ENCODE results near the gene TNFRSF13B. TPM values are rescaled to one million over a fixed set of nuclear protein-coding genes. Genes with fewer than 3 reads are reported as not detected.
"Not testable (repeated sequence)": the region's sequence is repeated elsewhere in the genome, so short reads cannot be mapped to it uniquely, and the experiment has no call there.

The TNFRSF13B gene
- total and polyA plus RNA-seq, 2 donors, result 0.10 TPM; not detected in 1

DNA sequence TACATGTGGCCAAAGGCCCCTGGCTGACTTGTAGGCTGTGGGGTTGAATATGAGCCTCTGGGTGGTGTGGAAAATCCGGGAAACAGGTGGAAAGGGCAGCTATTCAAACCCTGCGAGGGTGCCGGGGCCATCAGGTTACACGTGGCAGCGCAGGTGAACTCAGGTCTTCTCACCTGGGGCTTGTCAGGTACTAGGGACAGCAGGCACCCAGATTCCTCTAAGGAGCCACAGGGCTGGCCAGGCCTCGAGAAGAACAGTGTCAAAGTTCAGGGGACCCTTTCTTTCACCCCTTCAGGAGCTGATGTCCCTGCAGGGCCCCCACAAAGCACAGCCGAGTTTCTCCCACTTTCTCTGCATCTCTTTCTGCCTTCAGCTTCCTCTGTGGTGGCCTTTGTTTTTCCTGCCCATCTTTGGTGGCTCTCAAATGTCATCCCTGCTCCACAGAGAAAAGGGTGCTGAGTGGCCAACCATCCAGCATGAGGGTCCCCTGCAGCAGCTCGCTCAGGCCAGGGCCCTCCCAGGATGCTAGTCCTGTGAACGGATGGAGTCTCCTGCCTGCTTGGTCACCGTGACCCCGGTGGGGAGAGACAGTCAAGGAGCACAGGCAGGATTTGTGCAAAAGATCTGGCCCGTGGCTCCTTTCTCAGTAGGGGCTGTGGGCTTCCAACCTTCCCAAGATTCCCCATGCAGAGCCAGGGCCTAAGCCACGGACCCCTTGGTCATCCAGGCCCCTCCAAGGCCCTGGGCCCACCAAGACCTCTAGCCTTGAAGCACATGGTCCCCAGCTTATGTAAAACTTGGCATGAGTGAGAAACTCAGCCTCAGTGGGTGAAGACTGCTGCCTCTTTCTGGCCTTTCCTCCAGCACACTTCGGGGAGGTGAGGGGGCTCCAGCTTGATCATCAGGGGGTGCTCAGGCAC lies 42.2 kb upstream of the TNFRSF13B start:
- not testable (repeated sequence) for H3K4me1 ChIP-seq (ENCODE audit: insufficient read depth); H3K4me3 ChIP-seq (ENCODE audit: low read depth, low read length); H3K36me3 ChIP-seq (ENCODE audit: insufficient read depth); DNase-seq (ENCODE audit: extremely low spot score); H3K27ac ChIP-seq (ENCODE audit: low read depth)
- 88% methylated on average over 14 of the region's 14 CpGs for WGBS

DNA sequence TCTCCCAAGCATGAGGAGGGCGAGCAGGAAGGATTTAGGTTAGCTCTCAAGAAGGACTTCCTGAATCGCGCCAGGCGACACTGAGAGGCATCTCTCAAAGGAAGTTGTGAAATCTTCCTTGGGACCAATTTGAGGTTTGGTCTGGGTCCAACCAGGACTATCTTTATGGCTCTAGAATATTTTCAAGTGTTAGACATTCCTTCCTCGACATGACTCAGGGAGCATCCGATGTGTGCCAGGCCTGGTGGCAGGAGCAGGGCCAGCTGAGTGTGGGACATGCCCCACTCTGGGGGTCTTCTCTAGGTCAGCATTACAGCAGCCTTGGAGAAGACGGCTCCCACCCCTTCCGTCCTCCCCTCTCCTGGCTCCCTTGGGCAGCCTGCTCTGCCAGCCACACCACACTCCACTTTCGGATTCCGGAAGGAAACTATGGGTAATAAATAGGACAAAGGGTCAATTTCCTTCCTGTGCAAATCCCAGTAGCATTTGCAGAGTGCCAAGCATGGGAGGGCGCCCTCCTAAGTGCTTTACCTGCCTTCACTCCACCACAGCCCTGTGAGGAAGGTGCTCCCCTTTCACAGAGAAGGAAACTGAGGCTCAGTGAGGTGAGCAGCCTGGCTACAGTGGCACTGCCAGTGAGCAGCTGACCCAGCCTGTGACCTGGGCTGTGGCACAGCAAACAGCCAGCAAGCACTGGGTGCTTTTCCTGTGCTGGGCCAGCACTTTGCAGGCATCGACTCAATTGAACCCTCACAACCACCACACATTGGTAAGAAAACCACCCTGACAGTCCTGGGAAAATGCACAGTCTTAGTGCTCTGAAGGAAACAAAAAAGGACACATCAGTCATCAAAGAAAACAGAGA lies 39.4 kb upstream of the TNFRSF13B start:
- not testable (repeated sequence) for H3K36me3 ChIP-seq (ENCODE audit: insufficient read depth); H3K4me3 ChIP-seq (ENCODE audit: low read depth, low read length); H3K27ac ChIP-seq (ENCODE audit: low read depth); H3K4me1 ChIP-seq (ENCODE audit: insufficient read depth); DNase-seq (ENCODE audit: extremely low spot score)
- WGBS, result 34% methylated on average over 6 of the region's 12 CpGs

DNA sequence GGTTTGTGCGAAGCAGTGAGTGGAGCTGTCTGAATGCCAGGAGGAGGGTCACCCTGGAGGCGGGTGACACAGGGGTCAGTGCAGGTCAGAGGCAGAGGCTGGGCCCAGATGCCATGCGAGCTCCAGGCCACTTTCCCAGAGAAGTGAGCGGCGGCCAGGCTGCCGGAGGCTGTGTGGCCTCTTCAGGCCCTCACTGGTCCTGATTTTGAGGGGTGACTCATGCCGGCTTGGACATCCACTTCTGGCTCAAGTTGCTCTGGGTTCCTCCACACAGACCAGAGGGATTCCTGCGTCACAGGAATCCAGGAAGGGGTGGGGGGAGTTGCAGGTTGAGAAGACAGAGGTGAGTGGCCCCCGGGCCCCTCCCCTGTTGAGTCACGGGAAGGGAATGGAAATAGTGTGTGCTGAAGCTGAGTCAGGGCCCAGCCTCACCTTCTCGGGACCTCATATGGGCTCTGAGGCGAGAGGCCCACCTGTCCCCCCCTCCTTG lies 38.7 kb upstream of the TNFRSF13B start:
- not testable (repeated sequence) for H3K4me3 ChIP-seq (ENCODE audit: low read depth, low read length); H3K36me3 ChIP-seq (ENCODE audit: insufficient read depth); DNase-seq (ENCODE audit: extremely low spot score); H3K4me1 ChIP-seq (ENCODE audit: insufficient read depth); H3K27ac ChIP-seq (ENCODE audit: low read depth)
- WGBS, result 48% methylated on average over 5 of the region's 12 CpGs

DNA sequence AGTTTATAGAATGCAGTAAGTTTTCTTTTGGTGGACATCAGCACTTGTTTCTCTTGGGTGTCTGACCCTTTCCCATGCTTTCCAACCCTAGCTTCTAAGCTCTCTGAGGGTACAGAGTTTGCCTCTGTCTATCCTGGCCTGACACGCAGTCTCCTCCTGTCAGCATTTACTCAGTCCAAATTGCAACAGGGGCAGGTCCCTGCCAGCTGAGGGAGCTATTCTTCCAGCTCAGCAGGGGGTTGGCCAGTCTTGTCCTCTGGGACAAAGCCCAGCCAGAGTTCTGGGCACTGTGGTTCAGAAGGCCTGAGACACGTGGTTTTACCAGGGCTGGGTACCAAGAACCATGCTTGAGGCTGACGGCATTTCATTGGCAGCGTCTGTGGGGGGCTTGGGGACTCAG lies 38.1 kb upstream of the TNFRSF13B start:
- H3K4me1 ChIP-seq (ENCODE audit: insufficient read depth); H3K36me3 ChIP-seq (ENCODE audit: insufficient read depth); H3K27ac ChIP-seq (ENCODE audit: low read depth); DNase-seq (ENCODE audit: extremely low spot score); H3K4me3 ChIP-seq (ENCODE audit: low read depth, low read length): not testable (repeated sequence)
- WGBS, result 80% methylated on average over 1 of the region's 4 CpGs

DNA sequence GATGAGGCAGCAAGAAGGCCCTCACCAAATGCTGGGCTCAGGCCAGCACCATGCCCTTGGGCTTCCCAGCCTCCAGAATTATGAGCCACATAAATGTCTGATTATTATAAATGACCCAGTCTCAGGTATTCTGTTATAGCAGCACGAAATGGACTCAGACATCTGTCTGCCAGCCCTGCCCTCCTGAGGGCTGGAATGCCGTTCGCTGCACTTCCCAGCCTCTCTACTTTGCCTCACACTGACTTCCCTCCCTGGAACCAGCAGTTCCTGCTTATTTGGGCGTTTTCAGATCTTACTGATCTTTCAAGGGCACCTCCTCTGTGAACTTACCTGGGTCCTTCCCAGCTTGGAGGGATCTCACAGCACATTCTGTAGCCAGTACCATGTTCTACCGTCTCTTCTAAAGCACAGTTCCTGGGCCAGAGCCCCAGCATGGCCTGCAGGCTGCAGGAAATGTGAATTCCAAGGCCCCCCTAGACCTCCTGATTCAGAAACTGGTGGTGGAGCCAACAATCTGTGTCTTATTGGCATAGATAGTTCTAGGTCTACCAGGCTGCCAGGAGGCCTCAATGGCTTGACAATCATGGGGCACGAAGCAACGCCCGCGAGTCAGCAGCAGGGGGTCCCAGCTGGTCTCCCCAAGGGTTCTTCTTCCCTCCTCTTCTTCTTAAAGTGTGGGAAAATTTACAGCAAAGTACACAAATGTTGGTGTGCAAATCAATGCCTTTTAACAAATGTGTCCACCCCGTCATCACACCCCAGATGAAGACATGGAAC lies 36.9 kb upstream of the TNFRSF13B start:
- not testable (repeated sequence) for DNase-seq (ENCODE audit: extremely low spot score)

DNA sequence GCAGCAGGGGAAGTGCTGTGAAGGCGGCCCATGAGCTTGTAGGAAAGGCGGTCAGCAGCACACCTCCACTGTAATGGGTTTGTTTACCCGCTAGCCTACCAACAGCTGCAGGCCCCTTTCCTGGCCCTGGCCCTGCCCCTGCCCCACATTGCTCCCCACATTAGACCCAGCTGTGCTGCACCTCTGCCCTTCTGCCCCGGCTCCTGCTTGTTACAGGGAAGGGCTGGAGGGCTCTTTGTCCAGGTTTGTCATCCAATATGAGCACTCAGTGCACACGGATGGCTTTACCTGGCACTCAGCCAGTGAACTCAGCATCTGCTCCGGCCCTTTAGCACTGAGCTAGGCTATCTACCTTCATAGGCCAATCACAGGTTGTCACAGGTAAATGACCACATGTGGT lies 36.0 kb upstream of the TNFRSF13B start:
- not testable (repeated sequence) for H3K4me1 ChIP-seq (ENCODE audit: insufficient read depth); H3K4me3 ChIP-seq (ENCODE audit: low read depth, low read length); DNase-seq (ENCODE audit: extremely low spot score); H3K27ac ChIP-seq (ENCODE audit: low read depth); H3K36me3 ChIP-seq (ENCODE audit: insufficient read depth)
- 79% methylated on average over 3 of the region's 6 CpGs for WGBS

More for the DNA sequence above, 36.9 kb upstream of the TNFRSF13B start:
- not testable (repeated sequence) for H3K27ac ChIP-seq (ENCODE audit: low read depth); H3K36me3 ChIP-seq (ENCODE audit: insufficient read depth); H3K4me3 ChIP-seq (ENCODE audit: low read depth, low read length); H3K4me1 ChIP-seq (ENCODE audit: insufficient read depth)
- WGBS, result 89% methylated on average over 10 of the region's 10 CpGs

DNA sequence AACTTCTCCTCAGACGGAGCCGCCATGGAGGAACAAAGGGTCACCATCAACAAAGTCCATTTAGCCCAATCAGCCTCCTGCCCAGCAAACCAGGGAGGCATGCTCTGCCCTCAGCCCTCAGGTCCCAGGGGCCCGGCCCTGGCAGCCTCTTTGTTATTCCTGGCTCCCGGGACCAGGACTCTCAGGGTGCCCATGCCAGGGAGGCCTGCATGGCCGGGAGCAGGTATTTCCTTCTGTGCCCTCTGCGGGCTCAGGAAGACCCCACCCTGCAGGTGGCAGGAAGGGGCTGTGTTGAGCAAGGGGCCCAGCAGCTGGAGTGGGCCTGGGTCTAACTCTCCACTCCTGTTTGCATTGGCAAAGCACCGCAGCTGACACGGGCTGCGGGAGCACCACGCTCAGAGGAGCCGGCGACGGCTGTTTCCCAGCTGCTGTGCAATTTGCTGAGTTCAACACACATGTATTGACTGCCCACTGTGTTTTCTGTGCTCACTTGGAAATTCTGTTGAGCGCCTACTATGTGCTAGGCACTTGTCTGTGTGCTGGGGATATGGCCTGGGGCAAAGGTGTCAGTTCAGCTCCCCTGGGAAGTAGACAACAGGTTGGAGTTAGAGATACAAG lies 33.2 kb upstream of the TNFRSF13B start:
- not testable (repeated sequence) for DNase-seq (ENCODE audit: extremely low spot score)

DNA sequence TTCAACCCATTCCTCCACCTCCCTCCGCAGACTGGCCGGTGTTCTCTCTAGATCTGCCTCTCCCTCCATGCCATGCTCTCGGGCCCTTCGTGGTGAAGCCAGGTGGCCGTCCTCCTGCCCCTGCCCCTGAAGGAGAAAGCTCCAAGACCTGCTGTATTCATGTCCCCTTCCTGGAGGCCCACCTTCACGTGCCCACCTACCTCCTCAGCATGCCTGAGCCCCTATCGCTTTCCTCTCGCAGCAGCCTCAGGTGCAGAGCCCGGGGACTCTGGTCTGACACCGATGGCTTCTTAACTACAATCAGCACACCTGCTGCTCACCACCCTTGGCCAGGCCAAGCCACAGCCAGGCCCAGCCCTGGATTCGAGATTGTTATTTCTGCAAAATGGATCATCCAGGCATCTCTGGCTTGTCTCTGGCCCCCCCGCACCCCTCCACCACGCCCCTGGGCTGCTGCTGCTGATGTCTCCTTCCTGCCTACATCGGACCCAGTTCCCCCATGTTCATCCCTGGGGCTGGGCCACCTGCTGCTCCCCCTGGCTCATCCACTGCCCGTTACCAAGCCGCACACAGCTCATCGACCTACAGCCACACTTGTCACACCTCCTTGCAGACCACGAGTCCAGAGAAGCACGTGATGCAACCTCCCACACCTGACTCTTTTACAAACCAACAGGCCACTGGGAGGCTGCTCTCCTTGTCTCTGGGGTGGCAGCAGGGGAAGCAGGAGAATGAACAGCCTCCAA lies 32.5 kb upstream of the TNFRSF13B start:
- WGBS, result 87% methylated on average over 19 of the region's 19 CpGs
- H3K4me3 ChIP-seq (ENCODE audit: low read depth, low read length), result no peak overlapping the region
- no peak overlapping the region for H3K27ac ChIP-seq (ENCODE audit: low read depth)
- no peak for DNase-seq (ENCODE audit: extremely low spot score)
- H3K4me1 ChIP-seq (ENCODE audit: insufficient read depth), result no peaks in the 10 kb centered on the region
- H3K36me3 ChIP-seq (ENCODE audit: insufficient read depth), result no peaks in the 10 kb centered on the region

More for the DNA sequence above, 33.2 kb upstream of the TNFRSF13B start:
- H3K4me3 ChIP-seq (ENCODE audit: low read depth, low read length); H3K36me3 ChIP-seq (ENCODE audit: insufficient read depth); H3K4me1 ChIP-seq (ENCODE audit: insufficient read depth); H3K27ac ChIP-seq (ENCODE audit: low read depth): not testable (repeated sequence)
- 79% methylated on average over 13 of the region's 14 CpGs for WGBS

DNA sequence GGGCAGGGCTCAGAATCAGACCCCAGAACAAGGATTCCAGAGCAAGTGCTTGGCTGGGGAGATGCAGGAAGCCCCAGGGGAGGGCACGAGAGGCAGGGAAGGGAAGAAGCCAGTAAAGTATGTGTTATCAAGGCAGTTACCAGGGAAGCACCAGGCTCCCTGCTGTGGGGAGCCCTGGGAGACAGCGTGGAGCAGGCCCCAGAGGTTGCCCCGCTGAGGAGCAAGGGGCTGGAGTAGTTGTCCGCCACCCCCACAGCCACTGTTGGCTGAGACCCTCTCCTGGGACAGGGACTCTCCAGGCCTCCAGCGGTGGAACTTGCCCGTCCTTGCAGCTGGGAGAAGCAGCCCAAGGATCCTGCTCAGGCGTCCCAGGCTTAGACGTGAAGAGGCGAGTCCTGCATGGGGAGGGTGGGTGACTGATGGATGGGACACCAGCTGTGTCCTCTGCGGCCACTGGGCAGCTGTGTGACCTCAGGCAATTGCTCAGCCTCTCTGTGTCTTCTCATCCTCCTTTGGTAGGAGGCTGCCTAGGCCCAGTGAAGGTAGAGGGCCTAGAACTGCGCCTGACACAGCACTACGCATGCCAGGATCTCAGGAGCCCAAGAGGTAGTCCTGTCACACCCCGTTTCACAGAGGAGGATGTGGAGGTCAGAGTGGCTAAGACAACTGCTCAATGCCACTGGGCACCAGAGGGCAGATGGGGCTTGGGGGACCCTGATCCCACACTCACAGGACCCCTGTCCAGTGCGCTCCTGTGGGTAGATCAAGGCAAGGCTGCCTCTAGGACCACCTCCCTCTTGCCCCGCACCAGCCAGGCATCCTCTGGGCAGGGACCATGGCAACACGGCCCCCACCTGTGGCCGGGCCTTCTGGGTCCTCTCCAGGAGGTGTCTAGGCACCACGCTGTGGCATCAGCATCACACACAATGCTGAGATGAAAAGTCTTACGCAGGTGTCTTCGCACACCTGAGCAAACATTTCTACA lies 31.1 kb upstream of the TNFRSF13B start:
- DNase-seq (ENCODE audit: extremely low spot score); H3K27ac ChIP-seq (ENCODE audit: low read depth); H3K4me3 ChIP-seq (ENCODE audit: low read depth, low read length); H3K4me1 ChIP-seq (ENCODE audit: insufficient read depth); H3K36me3 ChIP-seq (ENCODE audit: insufficient read depth): not testable (repeated sequence)
- WGBS, result 91% methylated on average over 20 of the region's 20 CpGs

DNA sequence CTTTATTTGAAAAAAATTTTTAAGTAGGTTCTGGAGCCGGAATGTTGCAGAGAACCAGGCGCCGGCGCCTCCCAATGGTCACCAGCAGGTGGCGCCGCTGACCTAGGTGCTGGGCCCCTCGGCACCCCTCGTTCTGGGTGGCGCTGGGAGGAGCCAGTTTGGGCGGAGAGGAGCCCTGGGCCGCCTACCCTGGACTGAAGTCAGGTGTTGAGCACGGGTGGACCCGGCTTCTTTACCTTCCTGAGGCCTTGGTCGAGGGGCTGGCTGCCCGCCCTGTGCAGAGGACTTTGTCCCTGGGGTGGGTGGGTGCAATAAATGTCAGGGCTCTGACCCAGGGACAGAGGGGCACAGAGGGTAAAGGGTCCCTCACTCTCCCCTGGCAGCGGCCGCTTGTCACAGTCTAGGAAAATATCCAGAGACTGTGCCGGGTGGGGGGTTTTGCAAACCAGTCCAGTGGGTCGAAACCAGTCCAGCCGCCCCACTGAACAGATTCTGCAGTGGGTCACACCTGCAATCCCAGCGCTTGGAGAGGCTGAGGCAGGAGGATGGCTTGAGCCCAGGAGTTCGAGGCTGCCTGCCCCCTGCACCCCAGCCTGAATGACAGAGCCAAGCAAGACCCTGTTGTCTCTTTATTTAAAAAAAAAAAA lies 30.1 kb upstream of the TNFRSF13B start:
- H3K4me3 ChIP-seq (ENCODE audit: low read depth, low read length), result no peak overlapping the region
- 22% methylated on average over 22 of the region's 22 CpGs for WGBS
- DNase-seq (ENCODE audit: extremely low spot score), result no peak
- H3K36me3 ChIP-seq (ENCODE audit: insufficient read depth), result no peaks in the 10 kb centered on the region
- H3K27ac ChIP-seq (ENCODE audit: low read depth), result no peak overlapping the region
- no peaks in the 10 kb centered on the region for H3K4me1 ChIP-seq (ENCODE audit: insufficient read depth)

DNA sequence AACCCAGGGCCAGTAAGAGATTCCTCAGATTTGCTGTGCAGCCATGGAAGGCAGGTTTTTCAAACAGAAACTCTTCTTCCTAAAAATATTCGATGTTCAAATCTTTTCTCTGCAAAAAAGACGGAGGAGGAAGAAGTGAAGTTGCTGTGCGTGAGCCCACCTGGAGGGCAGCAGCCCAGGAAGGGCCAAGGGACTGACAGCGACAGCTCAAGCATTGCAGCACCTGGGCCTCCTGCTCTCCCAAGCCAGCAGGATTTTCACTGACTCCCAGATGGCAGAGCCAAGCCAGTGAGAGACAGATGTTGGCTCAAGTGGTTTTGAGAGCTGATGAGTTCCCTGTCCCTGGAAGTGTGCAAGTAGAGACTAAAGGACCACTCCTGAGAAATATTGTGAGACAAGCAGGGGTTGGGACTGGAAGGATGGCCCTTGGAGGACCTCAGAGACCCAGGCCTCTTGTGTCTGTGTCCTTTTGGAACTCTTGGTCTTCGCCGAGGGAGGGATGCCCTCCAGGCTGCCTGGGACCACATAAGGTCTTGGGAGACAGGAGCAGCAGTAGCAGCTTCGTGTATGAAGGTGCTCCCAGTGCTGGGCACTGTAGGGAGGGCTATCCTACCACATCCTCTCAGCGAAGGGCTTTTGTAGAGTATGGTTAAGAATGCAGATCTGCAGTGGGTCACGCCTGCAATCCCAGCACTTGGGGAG lies 29.3 kb upstream of the TNFRSF13B start:
- H3K36me3 ChIP-seq (ENCODE audit: insufficient read depth), result no peaks in the 10 kb centered on the region
- no peak overlapping the region for H3K27ac ChIP-seq (ENCODE audit: low read depth)
- H3K4me3 ChIP-seq (ENCODE audit: low read depth, low read length), result no peak overlapping the region
- H3K4me1 ChIP-seq (ENCODE audit: insufficient read depth), result no peaks in the 10 kb centered on the region
- WGBS, result 82% methylated on average over 9 of the region's 9 CpGs
- no peak for DNase-seq (ENCODE audit: extremely low spot score)
